Astrocyte (in vitro differentiated cells and primary cell): ENCODE results near the gene CCNK. TPM values are rescaled to one million over a fixed set of nuclear protein-coding genes. Genes with fewer than 3 reads are reported as not detected.

Experiments used
- DNase-seq: peaks from one replicate; pipeline ENCODE4 v3.0.0-alpha.2; 2010; ENCODE audit warnings: low read depth
- FAIRE-seq: peaks from 2 replicates; lab custom pipeline; 2011; peaks lifted over from hg19 to GRCh38; lab: Jason Lieb, UNC
- H2AFZ ChIP-seq: 2 replicates; pipeline ENCODE4 v1.6.0; 2012; ENCODE audit warnings: low read depth, low read length, inconsistent platforms
- H3K27ac ChIP-seq: 2 replicates; pipeline ENCODE4 v1.5.1; 2011; ENCODE audit warnings: low read depth, low read length, inconsistent platforms
- H3K27me3 ChIP-seq: 2 replicates; pipeline ENCODE4 v1.6.0; 2011; ENCODE audit warnings: low read length, inconsistent platforms; ENCODE audit not compliant: insufficient read depth
- H3K36me3 ChIP-seq: 2 replicates; pipeline ENCODE4 v1.5.1; 2011; ENCODE audit warnings: low read length, inconsistent platforms; ENCODE audit not compliant: insufficient read depth
- H3K4me1 ChIP-seq: 2 replicates; pipeline ENCODE4 v1.5.1; 2011; ENCODE audit warnings: low read length, inconsistent platforms; ENCODE audit not compliant: insufficient read depth
- H3K4me2 ChIP-seq: 2 replicates; pipeline ENCODE4 v1.6.0; 2012; ENCODE audit warnings: low read length, inconsistent platforms
- H3K4me3 ChIP-seq: 2 replicates; pipeline ENCODE4 v1.5.1; 2011; ENCODE audit warnings: low read depth, mild to moderate bottlenecking, low read length, inconsistent platforms; ENCODE audit not compliant: insufficient read depth
- H3K79me2 ChIP-seq: 2 replicates; pipeline ENCODE4 v1.6.0; 2012; ENCODE audit warnings: mild to moderate bottlenecking, low read length, inconsistent platforms; ENCODE audit not compliant: insufficient read depth
- H3K9ac ChIP-seq: 2 replicates; pipeline ENCODE4 v1.6.0; 2012; ENCODE audit warnings: mild to moderate bottlenecking, low read length, inconsistent platforms
- H3K9me3 ChIP-seq: 2 replicates; pipeline ENCODE4 v1.5.1; 2012; ENCODE audit warnings: low read depth, mild to moderate bottlenecking, low read length, inconsistent platforms; ENCODE audit not compliant: insufficient read depth
- H4K20me1 ChIP-seq: 2 replicates; pipeline ENCODE4 v1.6.0; 2012; ENCODE audit warnings: low read length, inconsistent platforms; ENCODE audit not compliant: insufficient read depth
- H3K27ac Mint-ChIP-seq: one replicate; pipeline ENCODE4 v1.8.0; 2021; ENCODE audit warnings: mild to moderate bottlenecking, mixed read lengths; ENCODE audit not compliant: unreplicated experiment
- H3K27me3 Mint-ChIP-seq: one replicate; pipeline ENCODE4 v1.8.0; 2021; ENCODE audit warnings: low read depth, mixed read lengths; ENCODE audit not compliant: unreplicated experiment
- H3K36me3 Mint-ChIP-seq: one replicate; pipeline ENCODE4 v1.8.0; 2021; ENCODE audit warnings: low read depth, mixed read lengths; ENCODE audit not compliant: unreplicated experiment
- H3K4me1 Mint-ChIP-seq: one replicate; pipeline ENCODE4 v1.8.0; 2021; ENCODE audit warnings: low read depth, mixed read lengths; ENCODE audit not compliant: unreplicated experiment
- H3K4me3 Mint-ChIP-seq: one replicate; pipeline ENCODE4 v1.8.0; 2021; ENCODE audit warnings: mild to moderate bottlenecking, moderate library complexity, mixed read lengths; ENCODE audit not compliant: unreplicated experiment
- H3K9me3 Mint-ChIP-seq: one replicate; pipeline ENCODE4 v1.8.0; 2021; ENCODE audit warnings: mild to moderate bottlenecking, mixed read lengths; ENCODE audit not compliant: unreplicated experiment
- CTCF ChIP-seq: IDR thresholded peaks from 2 replicates; pipeline ENCODE4 v1.5.1; 2011; ENCODE audit warnings: low read depth, mild to moderate bottlenecking, inconsistent platforms, low read length, moderate library complexity; ENCODE audit not compliant: insufficient read depth
- EZH2 ChIP-seq: IDR thresholded peaks from 2 replicates; pipeline ENCODE4 v1.6.1; 2012; ENCODE audit warnings: mild to moderate bottlenecking, low read length, inconsistent platforms; ENCODE audit not compliant: insufficient read depth
- total RNA-seq: library from RNA; stranded (reverse); gene quantifications from 2 replicates; pipeline ENCODE4 v1.2.1, GENCODE V29; 2021

The CCNK gene
- total RNA-seq, 1 donor from 2014 or later = 121 TPM

- Mint-ChIP-seq H3K36me3 (peaks cover 24% of the 10 kb centered on the region), H3K27ac (no peak overlapping the region), H3K27me3 (no peaks in the 10 kb centered on the region), H3K4me1 (peaks cover 16% of the 10 kb centered on the region), H3K4me3 (no peak overlapping the region), H3K9me3 (no peaks in the 10 kb centered on the region)
- FAIRE-seq = no peak
- peaks cover 4% of the 10 kb centered on the region for H4K20me1 ChIP-seq
- no peak overlapping the region for H2AFZ ChIP-seq
- no peaks in the 10 kb centered on the region for H3K4me1 ChIP-seq
- no peak for DNase-seq
- H3K9ac ChIP-seq = no peak overlapping the region
- H3K36me3 ChIP-seq = peaks cover 24% of the 10 kb centered on the region
- H3K4me3 ChIP-seq = no peak overlapping the region
- H3K4me2 ChIP-seq = no peak overlapping the region
- no peaks in the 10 kb centered on the region for H3K79me2 ChIP-seq
- no peaks in the 10 kb centered on the region for H3K27me3 ChIP-seq
- no peak overlapping the region for H3K27ac ChIP-seq
- no peaks in the 10 kb centered on the region for H3K9me3 ChIP-seq
- TF ChIP-seq EZH2 (no peak), CTCF (no peak)
Observed at GRCh38 chr14:99459481-99460100, 21.6 kb upstream of the CCNK start.

GRCh38 chr14:99460793-99461192, 20.4 kb upstream of the CCNK start:
- Histone ChIP-seq H3K4me1 (no peaks in the 10 kb centered on the region), H3K9ac (no peak overlapping the region), H4K20me1 (peaks cover 8% of the 10 kb centered on the region), H3K79me2 (peaks cover 7% of the 10 kb centered on the region), H3K4me3 (no peak overlapping the region), H3K36me3 (peaks cover 26% of the 10 kb centered on the region), H3K27me3 (no peaks in the 10 kb centered on the region), H2AFZ (no peak overlapping the region), H3K9me3 (no peaks in the 10 kb centered on the region), H3K4me2 (no peak overlapping the region), H3K27ac (no peak overlapping the region)
- Mint-ChIP-seq H3K27ac (no peak overlapping the region), H3K4me1 (peaks cover 14% of the 10 kb centered on the region), H3K36me3 (peaks cover 24% of the 10 kb centered on the region), H3K27me3 (no peaks in the 10 kb centered on the region), H3K9me3 (no peaks in the 10 kb centered on the region), H3K4me3 (no peak overlapping the region)
- TF ChIP-seq EZH2 (no peak), CTCF (no peak)
- no peak for FAIRE-seq
- peak; percentile 24 for DNase-seq

DNA sequence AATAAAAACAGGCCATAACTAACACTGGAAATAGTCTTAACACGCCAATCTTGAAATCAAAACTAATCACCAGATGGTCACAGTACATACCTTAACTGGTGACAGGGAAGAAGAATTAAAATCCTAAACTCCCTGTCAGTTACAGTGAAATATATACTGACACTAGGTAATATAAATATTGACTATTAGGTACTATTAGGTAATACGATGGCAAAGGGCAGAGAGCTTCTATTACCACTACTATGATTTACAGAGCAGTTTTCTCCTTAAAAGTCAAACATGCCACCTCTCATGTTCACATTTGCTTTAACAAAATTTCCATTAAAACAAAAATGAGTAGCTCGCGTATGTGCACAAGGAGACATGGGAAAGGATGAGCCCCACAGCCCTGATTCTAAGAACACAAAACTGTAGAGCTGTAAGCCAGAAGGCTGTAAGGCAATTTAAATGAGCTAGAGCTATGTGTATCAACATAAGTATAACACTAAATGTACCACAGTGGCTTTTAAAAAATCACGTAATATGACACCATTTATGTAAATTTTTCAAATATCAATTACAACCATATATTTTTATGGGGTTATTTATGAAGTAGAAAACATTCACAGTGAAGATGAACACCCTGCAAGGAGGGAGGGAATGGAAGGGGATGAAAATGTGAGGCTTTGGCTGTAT, 19.7 kb upstream of the CCNK start:
- TF ChIP-seq EZH2 (no peak), CTCF (no peak)
- peaks cover 24% of the 10 kb centered on the region for H3K36me3 Mint-ChIP-seq
- no peak overlapping the region for H3K27ac Mint-ChIP-seq
- DNase-seq (no peak), FAIRE-seq (no peak)
- Histone ChIP-seq H3K4me2 (no peak overlapping the region), H3K9ac (no peak overlapping the region), H3K27ac (no peak overlapping the region), H3K27me3 (no peaks in the 10 kb centered on the region), H3K4me1 (no peaks in the 10 kb centered on the region), H3K36me3 (peaks cover 24% of the 10 kb centered on the region), H2AFZ (no peak overlapping the region), H3K9me3 (no peaks in the 10 kb centered on the region), H3K79me2 (peaks cover 12% of the 10 kb centered on the region), H4K20me1 (peaks cover 14% of the 10 kb centered on the region), H3K4me3 (no peak overlapping the region)
- no peaks in the 10 kb centered on the region for H3K27me3 Mint-ChIP-seq
- peaks cover 16% of the 10 kb centered on the region for H3K4me1 Mint-ChIP-seq
- H3K9me3 Mint-ChIP-seq = no peaks in the 10 kb centered on the region
- no peak overlapping the region for H3K4me3 Mint-ChIP-seq
